MM.1S (cell line): ENCODE measurements around the gene RNF112.

Source experiments
- DNase-seq: peaks from one replicate; pipeline ENCODE4 v3.0.0-alpha.2; 2015
- H2AFZ ChIP-seq: fragments of 300-600 bp; sonication (generic); 2 replicates; pipeline ENCODE4 v1.6.0; 2016; ENCODE audit warnings: antibody characterized with exemption, low read length
- H3F3A ChIP-seq: fragments of 300-600 bp; sonication (generic); 2 replicates; pipeline ENCODE4 v1.6.1; 2016; ENCODE audit warnings: mild to moderate bottlenecking, antibody characterized with exemption, low read length, moderate library complexity, mixed read lengths; ENCODE audit not compliant: insufficient read depth
- H3K27ac ChIP-seq: fragments of 300-600 bp; sonication (generic); 2 replicates; pipeline ENCODE4 v1.5.1; 2016; ENCODE audit warnings: mild to moderate bottlenecking, low read length
- H3K27me3 ChIP-seq: fragments of 300-600 bp; sonication (generic); replicated peaks from 2 replicates; pipeline ENCODE4 v1.6.0; 2016; ENCODE audit warnings: low read length; ENCODE audit not compliant: insufficient read depth
- H3K36me3 ChIP-seq: fragments of 300-600 bp; sonication (generic); replicated peaks from 2 replicates; pipeline ENCODE4 v1.6.1; 2016; ENCODE audit warnings: mild to moderate bottlenecking, low read length, mixed read lengths; ENCODE audit not compliant: insufficient read depth
- H3K4me1 ChIP-seq: fragments of 300-600 bp; sonication (generic); 2 replicates; pipeline ENCODE4 v1.6.1; 2016; ENCODE audit warnings: low read length, mixed read lengths
- H3K4me2 ChIP-seq: fragments of 300-600 bp; sonication (generic); 2 replicates; pipeline ENCODE4 v1.6.0; 2016; ENCODE audit warnings: low read depth, low read length
- H3K4me3 ChIP-seq: fragments of 300-600 bp; sonication (generic); 2 replicates; pipeline ENCODE4 v1.5.1; 2016; ENCODE audit warnings: low read length, mixed read lengths
- H3K79me2 ChIP-seq: fragments of 300-600 bp; sonication (generic); 2 replicates; pipeline ENCODE4 v1.6.1; 2016; ENCODE audit warnings: mixed run types, low read length, mixed read lengths
- H3K9ac ChIP-seq: fragments of 300-600 bp; sonication (generic); 2 replicates; pipeline ENCODE4 v1.6.1; 2016; ENCODE audit warnings: low read length, mixed read lengths
- H3K9me2 ChIP-seq: fragments of 300-600 bp; sonication (generic); replicated peaks from 2 replicates; pipeline ENCODE4 v1.6.1; 2016; ENCODE audit warnings: mild to moderate bottlenecking, low read length, mixed read lengths; ENCODE audit not compliant: insufficient read depth
- H3K9me3 ChIP-seq: fragments of 300-600 bp; sonication (generic); replicated peaks from 2 replicates; pipeline ENCODE4 v1.6.1; 2016; ENCODE audit warnings: mild to moderate bottlenecking, low read length, mixed read lengths; ENCODE audit not compliant: insufficient read depth
- H4K20me1 ChIP-seq: fragments of 300-600 bp; sonication (generic); 2 replicates; pipeline ENCODE4 v1.6.1; 2016; ENCODE audit warnings: mild to moderate bottlenecking, low read length, moderate library complexity, mixed read lengths; ENCODE audit not compliant: insufficient read depth
- CTCF ChIP-seq: fragments of 300-600 bp; sonication (generic); IDR thresholded peaks from 2 replicates; pipeline ENCODE4 v1.5.1; 2016; ENCODE audit warnings: antibody characterized with exemption, low read length, mixed read lengths
- EZH2 ChIP-seq: fragments of 300-600 bp; sonication (generic); optimal IDR thresholded peaks from 2 replicates; pipeline ENCODE3; 2017; ENCODE audit warnings: low read depth, mild to moderate bottlenecking, antibody characterized with exemption, low read length, mixed read lengths
- EZH2phosphoT487 ChIP-seq: fragments of 300-600 bp; sonication (generic); IDR thresholded peaks from 2 replicates; pipeline ENCODE4 v1.6.1; 2018; ENCODE audit warnings: antibody characterized with exemption, low read length

Gene RNF112

GRCh38 chr17:19403021-19403420 is 8.0 kb upstream of the RNF112 start:
- Histone ChIP-seq H3K27ac (no peak overlapping the region), H3K27me3 (no peaks in the 10 kb centered on the region), H3K4me1 (no peaks in the 10 kb centered on the region), H3K79me2 (no peaks in the 10 kb centered on the region), H3K9ac (no peak overlapping the region), H2AFZ (no peak overlapping the region), H4K20me1 (no peaks in the 10 kb centered on the region), H3K4me3 (no peak overlapping the region), H3K9me3 (no peaks in the 10 kb centered on the region), H3K36me3 (no peaks in the 10 kb centered on the region), H3K9me2 (no peaks in the 10 kb centered on the region), H3K4me2 (no peak overlapping the region), H3F3A (no peaks in the 10 kb centered on the region)
- DNase-seq, result no peak
- TF ChIP-seq CTCF (no peak), EZH2phosphoT487 (no peak), EZH2 (no peak)

GRCh38 chr17:19404264-19404663 is 6.8 kb upstream of the RNF112 start:
- H3K27ac ChIP-seq, result no peak overlapping the region
- no peaks in the 10 kb centered on the region for H3F3A ChIP-seq
- H3K27me3 ChIP-seq, result no peaks in the 10 kb centered on the region
- H3K9me3 ChIP-seq, result no peaks in the 10 kb centered on the region
- no peaks in the 10 kb centered on the region for H3K9me2 ChIP-seq
- H3K36me3 ChIP-seq, result no peaks in the 10 kb centered on the region
- TF ChIP-seq CTCF (no peak), EZH2 (no peak), EZH2phosphoT487 (no peak)
- H3K4me1 ChIP-seq, result no peaks in the 10 kb centered on the region
- H3K4me3 ChIP-seq, result no peak overlapping the region
- no peak overlapping the region for H3K4me2 ChIP-seq
- no peak overlapping the region for H3K9ac ChIP-seq
- no peak overlapping the region for H2AFZ ChIP-seq
- H4K20me1 ChIP-seq, result no peaks in the 10 kb centered on the region
- no peaks in the 10 kb centered on the region for H3K79me2 ChIP-seq
- DNase-seq, result no peak

- Histone ChIP-seq H3K4me2 (no peak overlapping the region), H3K4me1 (no peaks in the 10 kb centered on the region), H3K9me3 (no peaks in the 10 kb centered on the region), H3K36me3 (no peaks in the 10 kb centered on the region), H2AFZ (no peak overlapping the region), H3F3A (no peaks in the 10 kb centered on the region), H4K20me1 (no peaks in the 10 kb centered on the region), H3K27ac (no peak overlapping the region), H3K9ac (no peak overlapping the region), H3K4me3 (no peak overlapping the region), H3K9me2 (no peaks in the 10 kb centered on the region), H3K79me2 (no peaks in the 10 kb centered on the region), H3K27me3 (no peaks in the 10 kb centered on the region)
- DNase-seq, result no peak
- TF ChIP-seq CTCF, result no peak
- no peak for TF ChIP-seq EZH2phosphoT487
- TF ChIP-seq EZH2, result no peak
These were observed 5.9 kb upstream of the RNF112 start for GRCh38 chr17:19405114-19405513.
